Middle frontal gyrus (tissue), 1 donor: ENCODE data around the gene ZNF729.
"Not testable (repeated sequence)": the region's sequence is repeated elsewhere in the genome, so short reads cannot be mapped to it uniquely, and the experiment has no call there.

ENCODE experiments used
- DNase-seq: peaks from one replicate; pipeline ENCODE4 v3.0.0-alpha.2; 2015; ENCODE audit warnings: low spot score; ENCODE audit errors: extremely low spot score

ZNF729 gene

GRCh38 chr19:22286151-22286810 is at the start of gene ZNF729:
Gene ZNF729, plus strand, starts transcription at chr19:22286441. Its CDS starts 85 bp downstream, at chr19:22286526.
- DNase-seq = no peak

GRCh38 chr19:22256856-22257255 is 29.4 kb upstream of the ZNF729 start:
- DNase-seq = no peak

- DNase-seq = no peak
Observed at GRCh38 chr19:22257381-22257780, 28.9 kb upstream of the ZNF729 start.

GRCh38 chr19:22257916-22258315 is 28.3 kb upstream of the ZNF729 start:
- DNase-seq = no peak

GRCh38 chr19:22260499-22260898 is 25.7 kb upstream of the ZNF729 start:
- DNase-seq = no peak

GRCh38 chr19:22261596-22261995 is 24.6 kb upstream of the ZNF729 start:
- no peak for DNase-seq

GRCh38 chr19:22263121-22263520 is 23.1 kb upstream of the ZNF729 start:
- DNase-seq = no peak

- DNase-seq = not testable (repeated sequence)
Observed at GRCh38 chr19:22321554-22321953, 35.3 kb downstream of the ZNF729 start.

GRCh38 chr19:22326219-22326618 is 40.0 kb downstream of the ZNF729 start:
- no peak for DNase-seq

GRCh38 chr19:22327321-22327720 is 41.1 kb downstream of the ZNF729 start:
- DNase-seq = no peak

GRCh38 chr19:22331521-22331920 is 45.3 kb downstream of the ZNF729 start:
- DNase-seq = no peak

GRCh38 chr19:22332924-22333323 is 46.7 kb downstream of the ZNF729 start:
- DNase-seq = no peak

GRCh38 chr19:22335716-22336115 is 49.5 kb downstream of the ZNF729 start:
- DNase-seq = no peak

- DNase-seq = no peak
Observed at GRCh38 chr19:22354665-22355064, 68.4 kb downstream of the ZNF729 start.
